A204.1 (cell line): ENCODE results near the gene PLCD3.

Experiments
- FAIRE-seq: peaks from 2 replicates; lab custom pipeline; 2012; peaks lifted over from hg19 to GRCh38; lab: Jason Lieb, UNC

Gene PLCD3, protein sequence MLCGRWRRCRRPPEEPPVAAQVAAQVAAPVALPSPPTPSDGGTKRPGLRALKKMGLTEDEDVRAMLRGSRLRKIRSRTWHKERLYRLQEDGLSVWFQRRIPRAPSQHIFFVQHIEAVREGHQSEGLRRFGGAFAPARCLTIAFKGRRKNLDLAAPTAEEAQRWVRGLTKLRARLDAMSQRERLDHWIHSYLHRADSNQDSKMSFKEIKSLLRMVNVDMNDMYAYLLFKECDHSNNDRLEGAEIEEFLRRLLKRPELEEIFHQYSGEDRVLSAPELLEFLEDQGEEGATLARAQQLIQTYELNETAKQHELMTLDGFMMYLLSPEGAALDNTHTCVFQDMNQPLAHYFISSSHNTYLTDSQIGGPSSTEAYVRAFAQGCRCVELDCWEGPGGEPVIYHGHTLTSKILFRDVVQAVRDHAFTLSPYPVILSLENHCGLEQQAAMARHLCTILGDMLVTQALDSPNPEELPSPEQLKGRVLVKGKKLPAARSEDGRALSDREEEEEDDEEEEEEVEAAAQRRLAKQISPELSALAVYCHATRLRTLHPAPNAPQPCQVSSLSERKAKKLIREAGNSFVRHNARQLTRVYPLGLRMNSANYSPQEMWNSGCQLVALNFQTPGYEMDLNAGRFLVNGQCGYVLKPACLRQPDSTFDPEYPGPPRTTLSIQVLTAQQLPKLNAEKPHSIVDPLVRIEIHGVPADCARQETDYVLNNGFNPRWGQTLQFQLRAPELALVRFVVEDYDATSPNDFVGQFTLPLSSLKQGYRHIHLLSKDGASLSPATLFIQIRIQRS

DNA sequence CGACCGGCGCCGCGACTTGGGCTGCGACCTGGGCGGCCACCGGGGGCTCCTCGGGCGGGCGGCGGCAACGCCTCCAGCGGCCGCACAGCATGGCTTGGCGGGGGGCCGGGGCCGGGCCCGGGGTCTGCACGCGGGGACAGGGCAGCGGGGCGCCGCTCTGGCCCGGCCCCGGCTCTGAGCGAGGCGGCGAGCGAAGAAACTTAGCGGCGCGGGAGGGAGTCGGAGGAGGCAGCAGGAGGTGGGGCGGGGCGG, at the start of gene PLCD3:
Gene PLCD3, minus strand, starts transcription at position 196 of the 252 bp plus-strand sequence. Its CDS starts 105 bp downstream, at position 91.
- FAIRE-seq: no peak

DNA sequence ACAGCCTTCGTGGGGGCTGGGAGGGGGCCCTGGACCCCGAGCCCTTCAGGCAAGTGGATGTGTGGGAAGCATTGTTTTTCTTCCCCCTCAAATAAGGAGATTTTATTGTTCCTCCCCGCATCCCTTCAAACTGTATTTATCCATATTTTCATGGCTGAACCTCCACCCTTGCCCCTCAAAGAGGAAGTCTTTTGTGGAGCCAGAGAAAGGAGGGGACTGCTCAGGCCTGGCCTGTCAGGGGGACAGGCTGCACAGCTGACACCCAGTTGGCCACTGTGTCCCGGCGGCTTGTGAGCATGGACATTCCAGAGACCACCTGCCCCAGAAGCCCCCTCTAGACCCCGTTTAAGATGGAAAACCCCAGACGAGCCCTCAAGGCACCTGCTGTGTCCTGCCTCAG, 45.2 kb upstream of the PLCD3 start:
- FAIRE-seq: no peak

DNA sequence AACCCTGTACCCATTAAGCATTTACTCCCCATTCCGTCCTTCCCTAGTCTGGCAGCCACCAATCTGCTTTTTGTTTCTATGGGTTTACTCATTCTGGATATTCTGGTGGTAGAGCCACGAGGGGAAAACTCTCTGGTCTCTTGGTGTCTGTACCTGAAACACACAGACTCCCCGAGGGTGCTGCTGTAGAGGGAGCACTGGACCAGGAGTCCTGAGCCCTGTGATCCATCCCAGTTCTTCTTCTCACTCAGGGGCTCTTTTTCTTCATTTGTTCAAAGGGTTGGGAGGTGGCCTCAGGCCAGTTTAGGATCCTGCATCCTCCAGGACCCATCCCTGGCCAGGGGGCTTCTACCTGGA, 43.4 kb upstream of the PLCD3 start:
- FAIRE-seq: no peak

DNA sequence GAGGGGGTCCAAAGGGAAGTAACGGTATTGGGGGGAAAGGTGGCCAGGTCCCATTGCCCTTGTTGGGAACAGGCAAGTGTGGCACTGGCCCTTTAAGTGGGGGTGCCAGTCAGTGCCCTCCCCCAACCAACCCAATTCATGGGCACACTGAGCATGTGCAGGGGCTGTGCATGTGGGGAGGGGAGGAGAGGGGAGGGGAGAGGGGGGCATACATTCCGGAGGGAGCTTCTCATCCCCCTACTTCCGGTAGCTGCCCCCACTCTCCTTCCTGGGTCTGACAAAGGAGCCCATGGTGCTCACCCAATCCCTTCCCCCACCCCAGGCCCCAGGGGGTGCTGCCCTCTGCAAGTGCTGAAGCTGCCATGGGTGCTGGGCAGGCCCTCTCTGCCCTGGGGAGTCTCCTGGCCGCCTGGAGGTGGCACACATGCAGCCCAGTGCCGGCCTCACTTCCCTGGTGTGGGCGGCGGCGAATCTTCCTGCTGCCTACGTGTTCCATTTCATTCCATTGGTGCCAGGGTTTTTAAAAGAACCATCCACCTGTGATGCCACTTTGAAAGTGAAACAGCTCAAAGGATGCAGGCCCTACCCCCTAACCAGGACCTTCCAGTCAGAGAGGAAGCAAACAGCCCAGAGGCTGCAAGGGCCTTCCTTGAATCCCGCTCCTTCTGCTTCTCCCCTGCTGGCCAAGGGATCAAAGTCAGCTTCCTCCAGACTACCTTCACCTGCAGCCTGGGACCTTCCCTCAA, 40.4 kb upstream of the PLCD3 start:
- peak; percentile 9 for FAIRE-seq

DNA sequence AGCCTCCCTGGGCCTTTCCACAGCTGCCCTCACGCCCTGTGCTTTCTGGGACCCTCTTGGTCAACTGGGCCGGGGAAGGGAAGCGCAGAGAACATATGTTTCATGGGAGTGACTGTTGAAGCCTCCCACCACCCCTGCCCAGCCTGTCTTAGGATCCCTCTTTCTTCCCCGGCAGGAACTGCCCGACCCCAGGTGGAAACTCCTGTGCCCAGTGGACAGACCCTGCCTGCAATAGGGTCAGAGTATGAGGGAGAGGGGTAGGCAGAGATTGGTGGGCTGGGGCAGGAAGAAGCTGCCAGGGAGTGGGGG, 39.9 kb upstream of the PLCD3 start:
- FAIRE-seq: no peak

DNA sequence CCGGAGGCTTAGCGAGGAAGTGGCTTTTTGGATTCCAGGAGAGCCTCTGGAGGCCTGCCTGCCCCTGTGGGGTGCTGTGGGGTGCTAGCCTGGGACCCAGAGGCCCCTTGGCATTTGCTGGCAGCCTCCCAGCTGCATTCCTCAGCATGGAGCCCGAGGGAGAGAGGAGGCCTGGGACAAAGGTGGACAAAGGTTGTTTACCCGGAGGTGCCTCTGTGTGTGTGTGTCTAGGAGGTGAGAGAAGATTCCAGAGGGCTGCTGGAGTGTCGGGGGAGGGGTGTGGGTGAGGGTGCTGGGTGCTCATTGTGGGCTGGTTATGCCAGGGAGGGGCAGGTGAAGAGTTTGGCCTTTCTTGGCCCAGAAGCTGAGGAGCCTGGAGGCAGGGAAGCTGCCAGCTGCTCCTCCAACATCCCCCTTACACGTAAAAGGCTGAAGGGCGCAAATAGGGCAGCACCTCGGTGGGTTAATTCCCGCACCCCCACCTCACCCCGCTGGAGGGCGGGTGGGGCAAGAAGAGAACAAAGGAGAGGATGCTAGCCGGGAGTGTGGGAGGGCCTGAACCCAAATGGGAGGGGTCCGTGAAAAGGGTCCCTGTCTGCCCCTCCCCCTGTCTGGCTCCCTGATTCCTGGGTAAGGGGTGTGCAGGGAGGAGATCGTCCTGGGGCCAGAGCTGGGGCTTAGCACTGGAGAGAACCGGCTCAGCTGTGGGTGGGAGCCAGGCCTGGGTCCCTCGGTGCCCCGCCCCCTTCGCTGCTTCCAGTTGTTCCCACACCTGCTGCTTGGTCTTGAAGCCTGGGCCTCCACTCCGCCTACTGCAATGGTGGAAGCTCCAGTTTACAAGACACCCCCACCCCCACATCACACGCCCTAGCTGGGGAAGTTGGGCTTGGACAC, 39.3 kb upstream of the PLCD3 start:
- no peak for FAIRE-seq

DNA sequence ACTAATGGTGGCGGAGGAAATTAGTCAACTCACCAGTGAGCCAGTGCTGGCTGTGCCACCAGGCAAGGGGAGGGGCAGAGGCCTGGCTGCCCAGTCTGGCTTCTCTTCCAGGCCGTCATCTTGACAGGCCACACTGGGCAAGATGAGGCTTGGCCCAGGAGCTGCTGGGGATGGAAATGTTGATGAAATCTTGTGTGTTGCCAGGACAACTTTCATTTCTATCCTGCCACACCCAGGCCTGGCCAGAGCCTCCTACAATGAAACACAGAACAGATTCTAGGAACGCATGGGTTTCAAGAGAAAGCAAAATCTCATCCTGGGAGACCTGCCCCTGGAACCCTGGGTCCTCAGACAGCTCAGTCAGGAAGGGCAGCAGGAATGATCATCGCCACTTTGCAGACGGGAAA, 38.6 kb upstream of the PLCD3 start:
- peak; percentile 73 for FAIRE-seq

DNA sequence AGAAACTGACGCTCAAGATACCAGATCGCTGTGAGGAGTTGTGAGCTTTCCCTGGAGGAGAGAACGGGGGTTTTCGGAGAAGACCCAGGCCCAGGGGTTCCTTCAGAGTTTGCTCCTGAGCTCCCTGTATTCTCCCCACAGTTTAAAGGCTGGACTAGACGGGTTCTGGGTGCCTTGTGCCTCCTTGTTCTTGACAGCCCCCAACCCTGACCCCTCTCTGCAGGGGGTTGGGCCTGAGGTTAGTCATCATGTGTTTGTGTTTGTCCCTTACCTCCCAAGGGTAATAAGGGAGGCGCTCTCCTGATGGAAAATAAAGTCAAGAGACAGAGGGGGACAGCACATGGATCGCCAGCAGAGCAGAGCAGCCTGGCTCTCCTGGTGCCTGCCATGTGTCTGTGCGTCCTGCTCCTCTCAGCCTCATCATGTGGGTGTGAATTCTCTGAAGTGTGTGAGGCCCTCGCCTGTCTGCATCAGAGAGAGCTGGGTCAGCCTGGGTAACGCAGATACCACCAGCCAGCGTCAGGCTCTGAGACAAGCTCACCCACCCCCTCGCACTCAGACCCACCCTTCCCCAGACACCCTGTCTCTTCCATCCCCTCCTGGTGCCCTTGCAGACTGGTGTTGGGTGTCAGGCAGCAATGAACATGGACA, 38.1 kb upstream of the PLCD3 start:
- no peak for FAIRE-seq

DNA sequence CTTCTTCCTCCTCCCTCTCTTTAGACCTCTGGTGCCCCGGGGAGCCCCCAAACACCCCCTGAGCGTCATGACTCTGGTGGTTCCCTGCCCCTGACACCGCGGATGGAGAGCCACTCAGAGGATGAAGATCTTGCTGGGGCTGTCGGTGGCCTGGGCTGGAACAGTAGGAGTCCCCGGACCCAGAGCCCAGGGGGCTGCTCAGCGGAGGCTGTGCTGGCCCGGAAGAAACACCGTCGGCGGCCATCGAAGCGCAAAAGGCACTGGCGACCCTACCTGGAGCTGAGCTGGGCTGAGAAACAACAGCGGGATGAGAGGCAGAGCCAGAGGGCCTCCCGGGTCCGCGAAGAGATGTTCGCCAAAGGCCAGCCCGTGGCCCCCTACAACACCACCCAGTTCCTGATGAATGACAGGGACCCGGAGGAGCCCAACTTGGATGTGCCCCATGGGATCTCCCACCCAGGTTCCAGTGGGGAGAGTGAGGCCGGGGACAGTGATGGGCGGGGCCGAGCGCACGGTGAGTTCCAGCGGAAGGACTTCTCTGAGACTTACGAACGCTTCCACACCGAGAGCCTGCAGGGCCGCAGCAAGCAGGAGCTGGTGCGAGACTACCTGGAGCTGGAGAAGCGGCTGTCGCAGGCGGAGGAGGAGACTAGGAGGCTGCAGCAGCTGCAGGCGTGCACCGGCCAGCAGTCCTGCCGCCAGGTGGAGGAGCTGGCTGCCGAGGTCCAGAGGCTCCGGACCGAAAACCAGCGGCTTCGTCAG, 36.9 kb upstream of the PLCD3 start:
- no peak for FAIRE-seq

DNA sequence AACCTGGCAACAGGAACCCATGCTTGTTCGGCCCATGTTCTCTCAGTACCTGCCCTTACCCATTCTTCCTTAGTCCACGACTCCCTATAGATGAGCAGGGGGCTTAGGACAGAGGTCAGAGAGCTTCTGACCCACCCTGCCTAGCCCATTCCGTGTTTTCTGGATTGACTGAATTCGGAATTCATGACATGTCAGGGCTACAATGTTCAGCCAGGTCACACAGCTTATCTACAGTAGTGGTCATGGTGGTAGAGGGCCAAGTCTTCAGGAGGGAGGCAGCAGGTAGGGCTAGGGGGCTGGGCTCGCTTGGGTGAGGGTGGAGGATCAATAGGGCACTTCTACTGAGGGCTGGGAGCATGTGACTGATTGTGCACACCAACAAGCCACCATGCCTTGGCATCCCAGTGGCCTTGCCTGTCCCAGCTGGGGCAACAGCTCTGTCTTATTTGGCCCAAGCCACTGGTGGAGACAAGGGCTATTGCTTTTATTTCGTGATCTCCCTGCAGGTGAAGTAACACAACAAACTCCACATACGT, 32.5 kb upstream of the PLCD3 start:
- no peak for FAIRE-seq

DNA sequence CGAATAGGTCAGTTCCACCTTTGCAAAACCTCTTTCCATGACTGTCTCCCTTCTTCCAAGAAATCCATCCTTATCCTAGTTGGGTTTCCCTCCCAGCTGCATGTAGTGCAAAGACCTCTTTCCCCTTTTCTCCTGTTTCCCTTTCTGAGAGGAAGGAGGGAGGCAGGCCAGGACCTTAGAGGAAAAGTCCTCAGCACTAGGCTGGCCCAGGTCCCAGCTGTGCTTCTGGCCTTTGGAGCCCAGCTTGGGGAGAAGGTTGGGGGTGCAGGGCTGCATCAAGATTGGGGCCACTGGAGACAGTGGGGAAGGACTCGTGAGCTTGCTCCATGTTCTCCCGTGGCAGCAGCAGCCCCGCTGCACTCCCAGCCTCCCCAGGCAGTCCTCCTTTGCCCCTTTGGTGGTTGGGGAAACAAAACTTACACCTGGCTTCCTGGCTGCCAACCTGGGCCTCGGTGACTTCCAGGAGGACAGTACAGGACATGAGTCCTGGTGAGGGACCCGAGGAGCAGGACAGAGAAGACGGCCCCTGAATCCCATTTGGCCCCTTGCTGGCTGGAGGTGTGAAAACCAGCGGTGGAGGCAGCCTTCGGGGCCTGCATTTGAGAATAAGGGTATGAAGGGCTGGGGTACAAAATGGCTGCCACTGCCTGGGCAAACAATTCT, 29.8 kb upstream of the PLCD3 start:
- FAIRE-seq: no peak

DNA sequence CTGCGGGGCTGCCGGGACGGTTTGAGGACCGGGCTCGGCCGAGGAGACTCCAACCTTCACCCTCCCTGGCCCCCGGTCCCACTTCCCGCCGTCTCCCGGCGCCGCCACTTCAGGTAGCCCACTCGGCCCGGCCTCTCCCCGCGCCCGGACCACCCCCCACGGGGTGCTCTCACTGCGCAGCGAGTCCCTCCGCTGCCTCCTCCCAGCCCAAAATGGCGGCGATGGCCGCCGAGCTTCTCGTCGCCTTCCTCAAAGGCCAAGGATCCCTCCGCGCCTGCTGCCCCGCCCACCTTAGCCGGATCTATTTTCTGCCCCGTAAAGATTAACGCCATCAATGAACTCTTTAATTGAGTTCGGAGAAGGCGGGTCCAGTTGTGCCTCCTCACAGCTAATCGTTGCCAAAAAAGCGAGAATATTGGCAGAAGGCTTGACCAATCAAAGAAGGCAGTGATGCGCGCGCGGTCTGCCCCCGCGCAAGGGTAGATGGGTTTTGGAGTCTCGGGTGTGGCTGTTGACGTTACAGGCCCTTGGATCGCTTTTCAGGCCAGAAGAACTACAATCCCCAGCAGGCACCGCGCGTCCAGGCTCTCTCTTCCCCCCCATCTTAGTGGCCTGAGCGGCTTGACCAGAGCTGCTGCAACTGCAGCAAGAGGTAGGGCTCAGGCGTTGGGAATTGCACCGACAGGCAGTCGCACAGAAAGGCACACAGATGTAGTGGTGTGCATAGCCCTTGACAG, 29.1 kb upstream of the PLCD3 start, which contains the start of gene HEXIM2:
Gene HEXIM2, plus strand, starts transcription at position 588 of the 737 bp plus-strand sequence. CDS start 919 bp downstream, outside the sequence.
- peak; percentile 99 for FAIRE-seq

DNA sequence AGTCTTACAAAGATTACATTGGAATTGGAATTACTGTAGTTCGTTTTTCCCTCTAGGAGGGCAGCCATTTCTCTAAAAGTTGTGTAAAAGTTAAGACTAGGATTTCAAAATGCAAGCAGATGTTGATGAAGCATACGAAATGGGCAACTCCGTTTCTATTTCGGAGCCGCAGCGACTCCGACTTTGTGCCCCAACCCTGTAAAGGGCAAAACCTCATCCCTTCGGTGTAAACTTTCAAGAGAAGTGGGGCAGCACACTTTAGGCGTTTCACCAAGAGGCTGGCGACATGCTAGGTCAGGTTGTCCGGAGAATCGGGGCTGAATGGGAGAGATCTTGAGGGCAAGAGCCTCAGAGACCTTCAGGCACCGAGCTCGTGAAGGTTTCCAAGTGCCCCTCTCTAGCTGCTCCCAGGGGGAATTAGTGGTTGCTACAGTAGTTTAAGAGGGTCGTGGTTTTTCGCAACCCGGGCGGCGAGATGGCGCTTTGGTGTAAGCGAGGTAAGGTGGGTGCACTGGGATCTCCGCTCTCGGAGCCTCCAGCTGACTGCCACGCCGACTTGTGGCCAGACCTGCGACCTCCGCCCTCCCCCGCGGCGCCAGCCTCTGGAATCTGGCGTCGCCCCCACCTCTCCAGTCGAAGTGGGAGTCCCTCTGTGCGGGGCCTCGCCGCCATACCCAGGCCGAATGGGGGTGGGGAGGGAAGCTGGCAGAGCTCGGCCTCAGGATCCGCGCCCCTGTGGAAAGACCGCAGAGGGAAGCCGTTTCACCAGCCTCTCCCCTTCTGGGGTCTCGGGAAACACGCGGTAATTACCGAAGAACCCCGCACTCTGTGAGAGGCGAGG, 28.4 kb upstream of the PLCD3 start:
- no peak for FAIRE-seq

DNA sequence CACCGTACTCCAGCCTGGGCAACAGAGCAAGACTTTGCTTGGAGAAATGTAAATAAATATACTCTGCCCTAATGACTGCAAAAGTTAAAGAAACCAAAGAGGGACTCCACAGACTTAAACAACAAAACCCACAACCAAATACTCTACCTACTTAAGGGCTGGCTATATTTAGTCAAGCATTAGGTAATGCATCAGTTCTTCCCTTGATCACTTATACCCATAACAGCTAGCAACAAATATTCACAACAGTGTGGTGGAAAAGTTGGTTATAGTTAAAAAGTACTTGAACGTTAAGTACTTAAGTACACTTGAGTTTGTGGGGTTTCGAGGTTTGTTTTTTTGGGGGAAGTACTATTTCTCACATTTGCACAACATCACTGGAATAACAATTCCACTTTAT, 23.9 kb upstream of the PLCD3 start:
- FAIRE-seq: no peak

DNA sequence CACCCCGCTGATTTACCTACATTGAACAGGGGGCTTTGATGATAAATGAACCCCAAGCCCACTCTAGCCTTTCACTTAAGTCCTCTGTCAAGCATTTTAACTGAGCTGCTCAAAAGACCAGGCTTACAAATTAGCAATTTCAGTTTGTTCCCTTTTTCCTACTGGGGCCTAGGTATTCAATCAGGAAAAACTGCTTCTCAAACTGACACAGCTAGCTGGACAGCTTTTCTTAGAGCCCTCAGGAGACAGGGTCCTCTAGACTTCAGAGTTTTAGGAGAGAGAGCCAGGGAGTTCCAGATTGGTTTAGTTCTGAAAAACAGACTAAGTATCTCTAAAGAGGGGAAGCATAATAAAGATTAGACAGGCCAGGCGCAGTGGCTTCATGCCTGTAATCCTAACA, 23.2 kb upstream of the PLCD3 start:
- no peak for FAIRE-seq

DNA sequence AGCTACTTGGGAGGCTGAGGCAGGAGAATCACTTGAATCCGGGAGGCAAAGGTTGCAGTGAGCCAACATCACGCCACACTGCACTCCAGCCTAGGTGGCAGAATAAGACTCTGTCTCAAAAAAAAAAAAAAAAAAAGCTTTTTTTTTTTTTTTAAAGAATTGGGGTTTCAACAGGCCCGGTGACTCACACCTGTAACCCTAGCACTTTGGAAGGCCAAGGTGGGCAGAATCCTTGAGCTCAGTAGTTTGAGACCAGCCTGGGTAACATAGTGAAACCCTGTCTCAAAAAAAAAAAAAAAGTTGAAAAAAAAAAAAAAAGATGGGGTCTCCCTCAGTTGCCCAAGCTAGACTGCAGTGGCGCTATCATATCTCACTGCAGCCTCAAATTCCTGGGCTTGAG, 22.7 kb upstream of the PLCD3 start:
- FAIRE-seq: no peak

DNA sequence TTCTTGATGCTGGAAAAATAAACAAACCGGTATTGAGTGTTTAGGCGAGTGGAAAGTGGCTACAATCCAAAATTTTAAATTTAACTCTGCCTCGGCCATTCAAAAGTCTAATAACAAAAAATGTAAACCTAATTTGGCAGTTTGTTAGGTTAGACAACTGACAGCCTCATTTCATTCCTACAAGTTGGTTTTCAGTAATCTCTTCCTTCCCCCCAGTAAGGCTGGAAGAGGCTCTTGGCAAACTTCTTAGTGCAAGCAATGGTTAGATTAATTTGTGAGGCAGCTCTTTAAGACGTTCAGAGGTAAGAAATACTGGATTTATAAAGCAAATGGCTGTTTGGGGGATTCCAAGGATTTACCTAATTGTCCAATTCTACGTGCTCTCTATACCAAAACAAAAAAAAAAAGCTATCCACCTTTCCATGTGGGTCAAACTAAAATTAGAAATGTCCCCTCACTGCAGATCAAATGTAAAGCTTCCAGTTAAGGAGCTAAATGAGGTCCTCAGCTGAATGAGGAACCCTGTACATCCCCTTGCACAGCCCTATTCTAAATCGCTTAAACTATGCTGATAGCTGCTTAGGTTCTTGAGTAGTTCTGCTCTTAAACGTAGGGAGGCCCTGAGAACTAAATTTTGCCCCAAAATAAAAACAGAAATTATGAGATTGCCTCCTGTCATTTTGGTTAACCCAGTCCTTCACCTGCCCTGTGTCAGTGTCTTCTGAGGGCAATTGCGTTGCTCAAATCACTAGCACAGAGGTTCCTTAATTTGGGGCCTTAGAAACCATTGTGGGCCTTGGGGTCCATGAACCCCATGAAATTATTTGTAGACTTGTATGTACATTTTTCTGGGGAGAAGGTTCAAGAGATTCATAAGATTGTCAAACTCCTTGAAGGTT, 18.8 kb upstream of the PLCD3 start:
- no peak for FAIRE-seq
